K562 (cell line): ENCODE data around the gene PPP1R12B. TPM values are rescaled to one million over a fixed set of nuclear protein-coding genes. Genes with fewer than 3 reads are reported as not detected.

Experiments used
- BACH1 ChIP-seq: fragments of 200-800 bp; sonication (Bioruptor generic); IDR thresholded peaks from 2 replicates; pipeline ENCODE4 v1.6.1; 2016; ENCODE audit warnings: missing genetic modification characterization, missing compliant biosample characterization
- CHD4 ChIP-seq: fragments of 200-600 bp; sonication (generic); IDR thresholded peaks from 3 replicates; pipeline ENCODE4 v1.6.1; 2012; ENCODE audit warnings: low read depth, mild to moderate bottlenecking, mixed read lengths, low read length, inconsistent platforms; ENCODE audit not compliant: insufficient read depth, insufficient replicate concordance, poor library complexity, severe bottlenecking
- HDAC6 ChIP-seq: IDR thresholded peaks from 2 replicates; pipeline ENCODE4 v1.6.1; 2012; ENCODE audit warnings: low read depth, mild to moderate bottlenecking, control low read depth, inconsistent platforms, low read length, moderate library complexity
- NFE2 ChIP-seq: IDR thresholded peaks from 2 replicates; pipeline ENCODE4 v1.6.1; 2014; ENCODE audit warnings: antibody characterized with exemption, low read depth
- SMARCA5 ChIP-seq: fragments of 450-650 bp; IDR thresholded peaks from 2 replicates; pipeline ENCODE4 v1.6.1; 2016
- TCF3 ChIP-seq: sonication (generic); formaldehyde crosslinking; IDR thresholded peaks from 2 replicates; pipeline ENCODE4 v1.4.0; 2020; ENCODE audit warnings: mild to moderate bottlenecking, missing genetic modification reagents
- XRCC4 ChIP-seq: IDR thresholded peaks from one replicate; pipeline ENCODE4 v1.6.1; 2011; ENCODE audit not compliant: insufficient read depth, insufficient read length; ENCODE audit errors: extremely low read depth
- ZNF217 ChIP-seq: sonication (generic); formaldehyde crosslinking; IDR thresholded peaks from 2 replicates; pipeline ENCODE4 v1.8.0; 2022; ENCODE audit warnings: mild to moderate bottlenecking, missing genetic modification reagents
- ZNF3 ChIP-seq: fragments of 250-450 bp; sonication (Bioruptor Pico); IDR thresholded peaks from 2 replicates; pipeline ENCODE4 v1.5.0; 2021; ENCODE audit warnings: mild to moderate bottlenecking, moderate library complexity
- ZNF347 ChIP-seq: fragments of 450-650 bp; formaldehyde crosslinking; IDR thresholded peaks from 2 replicates; pipeline ENCODE4 v1.4.0; 2020; ENCODE audit warnings: low read depth, mild to moderate bottlenecking, moderate library complexity
- polyA plus RNA-seq, 8 experiments: library from polyadenylated mRNA; depleted of rRNA in 4 of 8; stranded (reverse) in 5 of 8; unstranded in 3 of 8; fragments of >200 nt; fragmentation: Nextera tagmentation in 2 of 8; fragmentation: Illumina TruSeq in 1 of 8; extraction: Ambion mirVana in 2 of 8; extraction: Trizol in 1 of 8; gene quantifications; 2 replicates each; pipeline versions ENCODE4 v1.2.1 to v1.2.3, GENCODE V29; 2011 to 2014; ENCODE audit warnings: inconsistent platforms in 1 of 8, missing spikeins in 1 of 8
- total RNA-seq, 7 experiments: library from RNA; depleted of rRNA in 6 of 7; stranded (reverse); fragments of >200 nt in 6 of 7; fragmentation: Illumina TruSeq in 2 of 7; extraction: Trizol in 2 of 7; gene quantifications; 2 replicates each; pipeline versions ENCODE4 v1.2.1 to v1.2.3, GENCODE V29; 2011 to 2021; ENCODE audit warnings: low replicate concordance in 1 of 7
- TF ChIP-seq, protein P1 (sequence below): fragments of 200-800 bp; sonication (Bioruptor generic); IDR thresholded peaks from 2 replicates; pipeline ENCODE4 v1.6.1; 2017; ENCODE audit warnings: missing genetic modification characterization, missing compliant biosample characterization
- TF ChIP-seq, protein P2 (sequence below): fragments of 450-650 bp; IDR thresholded peaks from 2 replicates; pipeline ENCODE4 v1.6.1; 2018; ENCODE audit not compliant: partially characterized antibody
- TF ChIP-seq, protein P3 (sequence below): fragments of 150-350 bp; IDR thresholded peaks from 2 replicates; pipeline ENCODE4 v1.6.1; 2014; ENCODE audit warnings: low read depth, mild to moderate bottlenecking, low read length, borderline replicate concordance
- TF ChIP-seq, protein P4 (sequence below): fragments of 250-450 bp; sonication (Bioruptor Pico); IDR thresholded peaks from 2 replicates; pipeline ENCODE4 v1.8.0; 2022; ENCODE audit warnings: inconsistent platforms
- TF ChIP-seq, protein P5 (sequence below): fragments of 450-650 bp; IDR thresholded peaks from 2 replicates; pipeline ENCODE4 v1.6.1; 2016; ENCODE audit warnings: low read depth, mild to moderate bottlenecking, moderate library complexity
- TF ChIP-seq, protein P6 (sequence below): fragments of 450-650 bp; IDR thresholded peaks from 2 replicates; pipeline ENCODE4 v1.6.1; 2018; ENCODE audit warnings: mild to moderate bottlenecking, low read depth; ENCODE audit not compliant: partially characterized antibody

Gene PPP1R12B
- total and polyA plus RNA-seq, 9 of the 15 experiments (the other 6 are each of a cell fraction or from before 2014, with no cell fraction given): 0.73 to 16.9 (median 13.6) TPM

DNA sequence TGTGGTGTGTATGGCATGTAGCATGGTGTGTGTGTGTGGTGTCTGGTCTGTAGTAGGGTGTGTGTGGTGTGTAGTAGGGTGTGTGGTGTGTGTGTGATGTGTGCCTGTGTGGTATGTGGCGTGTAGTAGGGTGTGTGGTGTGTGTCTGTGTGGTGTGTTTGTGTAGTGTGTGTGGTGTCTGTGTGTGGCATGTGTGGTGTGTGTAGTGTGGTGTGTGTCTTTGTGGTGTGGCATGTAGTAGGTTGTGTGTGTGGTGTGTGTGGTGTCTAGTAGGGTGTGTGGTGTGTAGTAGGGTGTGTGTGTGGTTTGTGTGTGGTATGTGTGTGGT is 276.2 kb downstream of the PPP1R12B start (continued):
- TF ChIP-seq, protein P1, sequence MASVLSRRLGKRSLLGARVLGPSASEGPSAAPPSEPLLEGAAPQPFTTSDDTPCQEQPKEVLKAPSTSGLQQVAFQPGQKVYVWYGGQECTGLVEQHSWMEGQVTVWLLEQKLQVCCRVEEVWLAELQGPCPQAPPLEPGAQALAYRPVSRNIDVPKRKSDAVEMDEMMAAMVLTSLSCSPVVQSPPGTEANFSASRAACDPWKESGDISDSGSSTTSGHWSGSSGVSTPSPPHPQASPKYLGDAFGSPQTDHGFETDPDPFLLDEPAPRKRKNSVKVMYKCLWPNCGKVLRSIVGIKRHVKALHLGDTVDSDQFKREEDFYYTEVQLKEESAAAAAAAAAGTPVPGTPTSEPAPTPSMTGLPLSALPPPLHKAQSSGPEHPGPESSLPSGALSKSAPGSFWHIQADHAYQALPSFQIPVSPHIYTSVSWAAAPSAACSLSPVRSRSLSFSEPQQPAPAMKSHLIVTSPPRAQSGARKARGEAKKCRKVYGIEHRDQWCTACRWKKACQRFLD (CRISPR knock-in tag): no peak
- no peak for TF ChIP-seq ZNF217 (CRISPR knock-in tag)
- no peak for TF ChIP-seq NFE2
- TF ChIP-seq, protein P2, sequence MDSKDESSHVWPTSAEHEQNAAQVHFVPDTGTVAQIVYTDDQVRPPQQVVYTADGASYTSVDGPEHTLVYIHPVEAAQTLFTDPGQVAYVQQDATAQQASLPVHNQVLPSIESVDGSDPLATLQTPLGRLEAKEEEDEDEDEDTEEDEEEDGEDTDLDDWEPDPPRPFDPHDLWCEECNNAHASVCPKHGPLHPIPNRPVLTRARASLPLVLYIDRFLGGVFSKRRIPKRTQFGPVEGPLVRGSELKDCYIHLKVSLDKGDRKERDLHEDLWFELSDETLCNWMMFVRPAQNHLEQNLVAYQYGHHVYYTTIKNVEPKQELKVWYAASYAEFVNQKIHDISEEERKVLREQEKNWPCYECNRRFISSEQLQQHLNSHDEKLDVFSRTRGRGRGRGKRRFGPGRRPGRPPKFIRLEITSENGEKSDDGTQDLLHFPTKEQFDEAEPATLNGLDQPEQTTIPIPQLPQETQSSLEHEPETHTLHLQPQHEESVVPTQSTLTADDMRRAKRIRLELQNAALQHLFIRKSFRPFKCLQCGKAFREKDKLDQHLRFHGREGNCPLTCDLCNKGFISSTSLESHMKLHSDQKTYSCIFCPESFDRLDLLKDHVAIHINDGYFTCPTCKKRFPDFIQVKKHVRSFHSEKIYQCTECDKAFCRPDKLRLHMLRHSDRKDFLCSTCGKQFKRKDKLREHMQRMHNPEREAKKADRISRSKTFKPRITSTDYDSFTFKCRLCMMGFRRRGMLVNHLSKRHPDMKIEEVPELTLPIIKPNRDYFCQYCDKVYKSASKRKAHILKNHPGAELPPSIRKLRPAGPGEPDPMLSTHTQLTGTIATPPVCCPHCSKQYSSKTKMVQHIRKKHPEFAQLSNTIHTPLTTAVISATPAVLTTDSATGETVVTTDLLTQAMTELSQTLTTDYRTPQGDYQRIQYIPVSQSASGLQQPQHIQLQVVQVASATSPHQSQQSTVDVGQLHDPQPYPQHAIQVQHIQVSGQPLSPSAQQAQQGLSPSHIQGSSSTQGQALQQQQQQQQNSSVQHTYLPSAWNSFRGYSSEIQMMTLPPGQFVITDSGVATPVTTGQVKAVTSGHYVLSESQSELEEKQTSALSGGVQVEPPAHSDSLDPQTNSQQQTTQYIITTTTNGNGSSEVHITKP: no peak
- TF ChIP-seq, protein P3, sequence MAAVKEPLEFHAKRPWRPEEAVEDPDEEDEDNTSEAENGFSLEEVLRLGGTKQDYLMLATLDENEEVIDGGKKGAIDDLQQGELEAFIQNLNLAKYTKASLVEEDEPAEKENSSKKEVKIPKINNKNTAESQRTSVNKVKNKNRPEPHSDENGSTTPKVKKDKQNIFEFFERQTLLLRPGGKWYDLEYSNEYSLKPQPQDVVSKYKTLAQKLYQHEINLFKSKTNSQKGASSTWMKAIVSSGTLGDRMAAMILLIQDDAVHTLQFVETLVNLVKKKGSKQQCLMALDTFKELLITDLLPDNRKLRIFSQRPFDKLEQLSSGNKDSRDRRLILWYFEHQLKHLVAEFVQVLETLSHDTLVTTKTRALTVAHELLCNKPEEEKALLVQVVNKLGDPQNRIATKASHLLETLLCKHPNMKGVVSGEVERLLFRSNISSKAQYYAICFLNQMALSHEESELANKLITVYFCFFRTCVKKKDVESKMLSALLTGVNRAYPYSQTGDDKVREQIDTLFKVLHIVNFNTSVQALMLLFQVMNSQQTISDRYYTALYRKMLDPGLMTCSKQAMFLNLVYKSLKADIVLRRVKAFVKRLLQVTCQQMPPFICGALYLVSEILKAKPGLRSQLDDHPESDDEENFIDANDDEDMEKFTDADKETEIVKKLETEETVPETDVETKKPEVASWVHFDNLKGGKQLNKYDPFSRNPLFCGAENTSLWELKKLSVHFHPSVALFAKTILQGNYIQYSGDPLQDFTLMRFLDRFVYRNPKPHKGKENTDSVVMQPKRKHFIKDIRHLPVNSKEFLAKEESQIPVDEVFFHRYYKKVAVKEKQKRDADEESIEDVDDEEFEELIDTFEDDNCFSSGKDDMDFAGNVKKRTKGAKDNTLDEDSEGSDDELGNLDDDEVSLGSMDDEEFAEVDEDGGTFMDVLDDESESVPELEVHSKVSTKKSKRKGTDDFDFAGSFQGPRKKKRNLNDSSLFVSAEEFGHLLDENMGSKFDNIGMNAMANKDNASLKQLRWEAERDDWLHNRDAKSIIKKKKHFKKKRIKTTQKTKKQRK: no peak
- no peak for TF ChIP-seq ZNF347 (CRISPR knock-in tag)
- TF ChIP-seq TCF3: no peak
- TF ChIP-seq, protein P4, sequence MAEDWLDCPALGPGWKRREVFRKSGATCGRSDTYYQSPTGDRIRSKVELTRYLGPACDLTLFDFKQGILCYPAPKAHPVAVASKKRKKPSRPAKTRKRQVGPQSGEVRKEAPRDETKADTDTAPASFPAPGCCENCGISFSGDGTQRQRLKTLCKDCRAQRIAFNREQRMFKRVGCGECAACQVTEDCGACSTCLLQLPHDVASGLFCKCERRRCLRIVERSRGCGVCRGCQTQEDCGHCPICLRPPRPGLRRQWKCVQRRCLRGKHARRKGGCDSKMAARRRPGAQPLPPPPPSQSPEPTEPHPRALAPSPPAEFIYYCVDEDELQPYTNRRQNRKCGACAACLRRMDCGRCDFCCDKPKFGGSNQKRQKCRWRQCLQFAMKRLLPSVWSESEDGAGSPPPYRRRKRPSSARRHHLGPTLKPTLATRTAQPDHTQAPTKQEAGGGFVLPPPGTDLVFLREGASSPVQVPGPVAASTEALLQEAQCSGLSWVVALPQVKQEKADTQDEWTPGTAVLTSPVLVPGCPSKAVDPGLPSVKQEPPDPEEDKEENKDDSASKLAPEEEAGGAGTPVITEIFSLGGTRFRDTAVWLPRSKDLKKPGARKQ (CRISPR knock-in tag): no peak
- TF ChIP-seq, protein P5, sequence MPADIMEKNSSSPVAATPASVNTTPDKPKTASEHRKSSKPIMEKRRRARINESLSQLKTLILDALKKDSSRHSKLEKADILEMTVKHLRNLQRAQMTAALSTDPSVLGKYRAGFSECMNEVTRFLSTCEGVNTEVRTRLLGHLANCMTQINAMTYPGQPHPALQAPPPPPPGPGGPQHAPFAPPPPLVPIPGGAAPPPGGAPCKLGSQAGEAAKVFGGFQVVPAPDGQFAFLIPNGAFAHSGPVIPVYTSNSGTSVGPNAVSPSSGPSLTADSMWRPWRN: no peak
- no peak for TF ChIP-seq ZNF3 (CRISPR knock-in tag)
- TF ChIP-seq CHD4: peak; percentile 67
- no peak for TF ChIP-seq SMARCA5
- no peak for TF ChIP-seq BACH1 (tag)
- TF ChIP-seq, protein P6, sequence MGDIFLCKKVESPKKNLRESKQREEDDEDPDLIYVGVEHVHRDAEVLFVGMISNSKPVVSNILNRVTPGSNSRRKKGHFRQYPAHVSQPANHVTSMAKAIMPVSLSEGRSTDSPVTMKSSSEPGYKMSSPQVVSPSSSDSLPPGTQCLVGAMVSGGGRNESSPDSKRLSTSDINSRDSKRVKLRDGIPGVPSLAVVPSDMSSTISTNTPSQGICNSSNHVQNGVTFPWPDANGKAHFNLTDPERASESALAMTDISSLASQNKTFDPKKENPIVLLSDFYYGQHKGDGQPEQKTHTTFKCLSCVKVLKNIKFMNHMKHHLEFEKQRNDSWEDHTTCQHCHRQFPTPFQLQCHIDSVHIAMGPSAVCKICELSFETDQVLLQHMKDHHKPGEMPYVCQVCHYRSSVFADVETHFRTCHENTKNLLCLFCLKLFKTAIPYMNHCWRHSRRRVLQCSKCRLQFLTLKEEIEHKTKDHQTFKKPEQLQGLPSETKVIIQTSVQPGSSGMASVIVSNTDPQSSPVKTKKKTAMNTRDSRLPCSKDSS: no peak
- TF ChIP-seq HDAC6: no peak
- no peak for TF ChIP-seq XRCC4
